HL-60 (cell line): ENCODE results near the gene ALDOC.

Experiments
- DNase-seq, 2 experiments: peaks; one replicate each; pipeline ENCODE4 v3.0.0-alpha.2; 2010 to 2020; ENCODE audit warnings: low read depth in 1 of 2, low spot score in 1 of 2
- H3K27ac ChIP-seq: fragments of 250-450 bp; sonication (Bioruptor Pico); replicated peaks from 2 replicates; pipeline ENCODE4 v1.5.1; 2020; ENCODE audit warnings: mild to moderate bottlenecking, moderate library complexity
- H3K27me3 ChIP-seq: fragments of 250-450 bp; sonication (Bioruptor Pico); 2 replicates; pipeline ENCODE4 v1.5.1; 2021; ENCODE audit warnings: mild to moderate bottlenecking, moderate library complexity; ENCODE audit not compliant: insufficient read depth, poor library complexity, severe bottlenecking
- H3K4me3 ChIP-seq: replicated peaks from 2 replicates; pipeline ENCODE4 v1.5.1; 2011; ENCODE audit warnings: mild to moderate bottlenecking, control low read depth, low read length; ENCODE audit not compliant: insufficient read depth
- GABPA ChIP-seq: IDR thresholded peaks from 2 replicates; pipeline ENCODE4 v1.6.1; 2012; ENCODE audit warnings: low read depth
- POLR2AphosphoS5 ChIP-seq: IDR thresholded peaks from 2 replicates; pipeline ENCODE4 v1.6.1; 2012; ENCODE audit warnings: low read depth
- REST ChIP-seq: IDR thresholded peaks from 2 replicates; pipeline ENCODE4 v1.6.1; 2012; ENCODE audit warnings: low read depth; ENCODE audit not compliant: insufficient replicate concordance
- SPI1 ChIP-seq: IDR thresholded peaks from 2 replicates; pipeline ENCODE4 v1.6.1; 2012; ENCODE audit warnings: low read depth, mild to moderate bottlenecking, borderline replicate concordance
- TF ChIP-seq, protein P1 (sequence below): IDR thresholded peaks from one replicate; pipeline ENCODE4 v1.5.1; 2011; ENCODE audit warnings: low read length, control low read depth, inconsistent platforms; ENCODE audit not compliant: insufficient read depth

ALDOC gene

DNA sequence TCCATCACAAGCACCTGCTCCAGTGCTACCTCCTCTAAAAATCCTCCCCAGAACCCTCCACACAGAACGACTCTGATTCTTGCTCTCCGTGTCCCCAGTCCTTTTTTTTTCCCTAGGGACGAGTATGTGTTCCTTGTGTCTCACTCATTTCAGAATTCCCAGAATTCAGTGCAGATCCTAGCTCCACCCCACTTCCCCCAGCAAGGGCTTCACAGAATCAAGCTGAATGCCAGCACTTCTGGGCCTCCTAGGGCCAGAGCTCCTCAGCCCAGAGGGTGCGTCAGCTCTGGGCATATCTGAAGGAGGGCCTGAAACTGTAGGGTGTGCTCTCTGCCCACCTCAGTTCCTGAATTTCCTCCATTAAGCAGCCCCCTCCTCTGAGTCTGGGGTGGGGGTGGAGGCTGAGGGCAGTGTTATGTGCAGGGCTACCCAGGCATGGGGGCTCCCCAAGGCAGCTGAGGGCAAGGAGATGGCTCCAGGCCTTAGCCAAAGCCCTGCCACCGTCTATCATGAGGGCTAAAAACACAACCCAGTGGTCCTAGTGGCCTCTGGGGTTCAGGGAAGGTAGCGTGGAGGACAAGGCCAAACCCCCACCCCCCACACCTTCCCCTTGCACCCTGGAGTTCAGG is 30.8 kb downstream of the ALDOC start:
- H3K27ac ChIP-seq: no peak overlapping the region
- TF ChIP-seq REST (no peak), POLR2AphosphoS5 (no peak), GABPA (no peak), SPI1 (no peak)
- TF ChIP-seq, protein P1, sequence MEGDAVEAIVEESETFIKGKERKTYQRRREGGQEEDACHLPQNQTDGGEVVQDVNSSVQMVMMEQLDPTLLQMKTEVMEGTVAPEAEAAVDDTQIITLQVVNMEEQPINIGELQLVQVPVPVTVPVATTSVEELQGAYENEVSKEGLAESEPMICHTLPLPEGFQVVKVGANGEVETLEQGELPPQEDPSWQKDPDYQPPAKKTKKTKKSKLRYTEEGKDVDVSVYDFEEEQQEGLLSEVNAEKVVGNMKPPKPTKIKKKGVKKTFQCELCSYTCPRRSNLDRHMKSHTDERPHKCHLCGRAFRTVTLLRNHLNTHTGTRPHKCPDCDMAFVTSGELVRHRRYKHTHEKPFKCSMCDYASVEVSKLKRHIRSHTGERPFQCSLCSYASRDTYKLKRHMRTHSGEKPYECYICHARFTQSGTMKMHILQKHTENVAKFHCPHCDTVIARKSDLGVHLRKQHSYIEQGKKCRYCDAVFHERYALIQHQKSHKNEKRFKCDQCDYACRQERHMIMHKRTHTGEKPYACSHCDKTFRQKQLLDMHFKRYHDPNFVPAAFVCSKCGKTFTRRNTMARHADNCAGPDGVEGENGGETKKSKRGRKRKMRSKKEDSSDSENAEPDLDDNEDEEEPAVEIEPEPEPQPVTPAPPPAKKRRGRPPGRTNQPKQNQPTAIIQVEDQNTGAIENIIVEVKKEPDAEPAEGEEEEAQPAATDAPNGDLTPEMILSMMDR: no peak
- H3K27me3 ChIP-seq: no peaks in the 10 kb centered on the region
- H3K4me3 ChIP-seq: no peak overlapping the region
- no peak for DNase-seq

DNA sequence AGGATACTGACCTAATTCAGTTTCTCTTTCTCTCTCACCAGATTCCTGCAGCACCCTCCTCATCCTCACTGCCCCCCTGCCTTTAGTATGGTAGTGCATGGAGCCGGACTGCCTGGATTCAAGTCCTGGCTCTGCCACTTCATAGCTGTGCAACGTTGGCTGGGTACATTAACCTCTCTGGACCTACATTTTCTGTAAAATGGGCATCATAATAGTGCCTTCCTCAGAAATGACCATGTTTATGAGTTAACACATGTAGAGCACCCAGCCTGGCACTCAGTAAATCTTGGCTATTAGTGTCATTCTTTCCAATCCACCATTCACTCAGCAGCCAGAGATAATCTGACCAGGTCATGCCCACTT is 31.6 kb downstream of the ALDOC start:
- TF ChIP-seq SPI1 (no peak), POLR2AphosphoS5 (no peak), REST (no peak), GABPA (no peak)
- TF ChIP-seq, protein P1: no peak
- H3K27ac ChIP-seq: no peak overlapping the region

GRCh38 chr17:28544402-28545140 is 32.1 kb downstream of the ALDOC start:
- no peak overlapping the region for H3K4me3 ChIP-seq
- TF ChIP-seq SPI1 (no peak), POLR2AphosphoS5 (no peak), GABPA (no peak), REST (no peak)
- TF ChIP-seq, protein P1: no peak
- no peak for DNase-seq
- H3K27ac ChIP-seq: no peak overlapping the region
- H3K27me3 ChIP-seq: no peaks in the 10 kb centered on the region

More for the DNA sequence above, 31.6 kb downstream of the ALDOC start:
- DNase-seq: no peak
- Histone ChIP-seq H3K27me3 (no peaks in the 10 kb centered on the region), H3K4me3 (no peak overlapping the region)
